Osteoblast (primary cell): ENCODE measurements around the gene SLC36A1. TPM values are rescaled to one million over a fixed set of nuclear protein-coding genes. Genes with fewer than 3 reads are reported as not detected.

Experiments
- DNase-seq: peaks from one replicate; pipeline ENCODE4 v3.0.0; 2011; ENCODE audit warnings: low spot score, mixed read lengths; ENCODE audit not compliant: insufficient read length; ENCODE audit errors: missing footprints
- H2AFZ ChIP-seq: 2 replicates; pipeline ENCODE4 v1.6.0; 2011; ENCODE audit warnings: mild to moderate bottlenecking, low read length
- H3K27ac ChIP-seq: 2 replicates; pipeline ENCODE4 v1.5.1; 2011; ENCODE audit warnings: mild to moderate bottlenecking, low read depth, low read length, moderate library complexity
- H3K27me3 ChIP-seq: 2 replicates; pipeline ENCODE4 v1.6.0; 2012; ENCODE audit warnings: mild to moderate bottlenecking, control low read depth, inconsistent platforms, low read length, moderate library complexity; ENCODE audit not compliant: insufficient read depth
- H3K36me3 ChIP-seq: 2 replicates; pipeline ENCODE4 v1.5.1; 2011; ENCODE audit warnings: mild to moderate bottlenecking, low read length, control low read depth, moderate library complexity; ENCODE audit not compliant: insufficient read depth
- H3K4me1 ChIP-seq: 2 replicates; pipeline ENCODE4 v1.5.1; 2011; ENCODE audit warnings: mild to moderate bottlenecking, low read length, control low read depth, moderate library complexity; ENCODE audit not compliant: insufficient read depth
- H3K4me2 ChIP-seq: 2 replicates; pipeline ENCODE4 v1.6.0; 2011; ENCODE audit warnings: mild to moderate bottlenecking, low read length; ENCODE audit not compliant: insufficient read depth
- H3K4me3 ChIP-seq: fragments of 200-600 bp; sonication (generic); 3 replicates; pipeline ENCODE4 v1.5.1; 2012; ENCODE audit warnings: mild to moderate bottlenecking, low read length, inconsistent platforms; ENCODE audit not compliant: insufficient read depth
- H3K79me2 ChIP-seq: 2 replicates; pipeline ENCODE4 v1.6.0; 2012; ENCODE audit warnings: mild to moderate bottlenecking, low read length, control low read depth, inconsistent platforms; ENCODE audit not compliant: insufficient read depth
- H3K9me3 ChIP-seq: 2 replicates; pipeline ENCODE4 v1.5.1; 2011; ENCODE audit warnings: low read depth, low read length, control low read depth
- H4K20me1 ChIP-seq: 2 replicates; pipeline ENCODE4 v1.6.0; 2012; ENCODE audit warnings: mild to moderate bottlenecking, low read length, control low read depth; ENCODE audit not compliant: insufficient read depth
- total RNA-seq: library from RNA; depleted of rRNA; stranded (reverse); fragments of >200 nt; gene quantifications from 2 replicates; pipeline ENCODE4 v1.2.3, GENCODE V29; 2012
- TF ChIP-seq, protein P1 (sequence below): IDR thresholded peaks from 2 replicates; pipeline ENCODE4 v1.5.1; 2011; ENCODE audit warnings: mild to moderate bottlenecking, low read depth, low read length, moderate library complexity; ENCODE audit errors: extremely low read depth

The SLC36A1 gene
- total RNA-seq, 1 donor: 19.5 TPM

DNA sequence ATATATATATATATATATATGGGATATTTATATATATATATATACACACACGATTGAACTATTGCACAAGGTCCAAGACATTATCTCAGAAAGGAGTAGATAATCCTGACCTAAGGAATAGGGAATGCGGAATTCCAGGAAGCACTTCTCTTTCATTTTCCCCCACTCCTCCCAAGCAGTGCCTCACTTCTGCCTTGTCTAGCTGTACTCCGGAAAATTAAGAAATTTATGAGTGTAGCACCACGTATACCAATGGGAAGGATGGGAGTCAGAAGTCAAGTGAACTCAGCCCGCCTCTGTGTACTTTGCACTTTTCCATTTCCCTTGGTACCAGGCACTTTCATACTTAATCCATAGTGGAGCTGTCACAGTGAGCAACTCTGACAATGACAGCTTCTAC is 10.9 kb downstream of the SLC36A1 start:
- Histone ChIP-seq H3K4me1 (no peaks in the 10 kb centered on the region), H4K20me1 (no peaks in the 10 kb centered on the region), H3K9me3 (no peaks in the 10 kb centered on the region), H2AFZ (no peak overlapping the region), H3K79me2 (peaks cover 39% of the 10 kb centered on the region), H3K27ac (no peak overlapping the region), H3K4me3 (no peak overlapping the region), H3K36me3 (peaks cover 9% of the 10 kb centered on the region), H3K27me3 (no peaks in the 10 kb centered on the region), H3K4me2 (no peak overlapping the region)
- TF ChIP-seq, protein P1, sequence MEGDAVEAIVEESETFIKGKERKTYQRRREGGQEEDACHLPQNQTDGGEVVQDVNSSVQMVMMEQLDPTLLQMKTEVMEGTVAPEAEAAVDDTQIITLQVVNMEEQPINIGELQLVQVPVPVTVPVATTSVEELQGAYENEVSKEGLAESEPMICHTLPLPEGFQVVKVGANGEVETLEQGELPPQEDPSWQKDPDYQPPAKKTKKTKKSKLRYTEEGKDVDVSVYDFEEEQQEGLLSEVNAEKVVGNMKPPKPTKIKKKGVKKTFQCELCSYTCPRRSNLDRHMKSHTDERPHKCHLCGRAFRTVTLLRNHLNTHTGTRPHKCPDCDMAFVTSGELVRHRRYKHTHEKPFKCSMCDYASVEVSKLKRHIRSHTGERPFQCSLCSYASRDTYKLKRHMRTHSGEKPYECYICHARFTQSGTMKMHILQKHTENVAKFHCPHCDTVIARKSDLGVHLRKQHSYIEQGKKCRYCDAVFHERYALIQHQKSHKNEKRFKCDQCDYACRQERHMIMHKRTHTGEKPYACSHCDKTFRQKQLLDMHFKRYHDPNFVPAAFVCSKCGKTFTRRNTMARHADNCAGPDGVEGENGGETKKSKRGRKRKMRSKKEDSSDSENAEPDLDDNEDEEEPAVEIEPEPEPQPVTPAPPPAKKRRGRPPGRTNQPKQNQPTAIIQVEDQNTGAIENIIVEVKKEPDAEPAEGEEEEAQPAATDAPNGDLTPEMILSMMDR: no peak
- no peak for DNase-seq

DNA sequence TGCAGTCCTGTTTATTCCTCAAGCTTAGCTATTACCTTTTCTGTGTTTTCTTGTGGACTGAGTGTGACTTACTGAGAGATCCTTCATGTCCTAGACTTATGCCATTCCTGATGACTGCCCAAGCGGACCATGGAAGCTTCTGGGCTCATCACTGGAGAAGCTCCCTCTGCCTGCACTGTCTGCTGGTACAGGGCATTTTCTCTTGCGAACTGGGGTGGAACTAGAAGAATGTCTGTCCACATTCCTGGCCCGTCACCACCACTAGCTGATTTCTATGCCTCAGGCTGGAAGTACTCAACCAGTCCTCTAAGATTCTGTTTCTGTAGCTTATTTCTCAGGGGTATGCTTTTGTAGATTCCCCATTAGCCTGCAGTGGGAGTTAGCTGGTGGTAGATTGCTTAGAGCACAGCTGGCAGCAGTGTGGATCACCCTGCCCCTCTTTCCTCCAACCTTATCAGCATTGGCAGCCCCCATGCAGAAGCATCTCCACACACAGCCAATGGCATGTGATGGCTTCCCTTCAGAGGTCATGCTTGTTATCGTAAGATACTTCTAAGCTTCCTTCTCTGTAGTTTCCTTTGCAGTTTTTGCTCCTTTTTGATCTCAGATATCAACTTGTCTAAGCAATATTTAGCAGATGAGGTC is 12.4 kb downstream of the SLC36A1 start:
- Histone ChIP-seq H3K27me3 (no peaks in the 10 kb centered on the region), H3K27ac (no peak overlapping the region), H3K36me3 (peaks cover 16% of the 10 kb centered on the region), H4K20me1 (no peaks in the 10 kb centered on the region), H3K4me3 (no peak overlapping the region), H3K4me1 (no peaks in the 10 kb centered on the region), H2AFZ (no peak overlapping the region), H3K9me3 (no peaks in the 10 kb centered on the region), H3K4me2 (no peak overlapping the region), H3K79me2 (peaks cover 33% of the 10 kb centered on the region)
- no peak for DNase-seq
- TF ChIP-seq, protein P1: peak; percentile 9

GRCh38 chr5:151461312-151461711 is 13.9 kb downstream of the SLC36A1 start:
- Histone ChIP-seq H4K20me1 (no peaks in the 10 kb centered on the region), H3K4me2 (no peak overlapping the region), H3K36me3 (peaks cover 23% of the 10 kb centered on the region), H3K27ac (no peak overlapping the region), H2AFZ (no peak overlapping the region), H3K79me2 (peaks cover 18% of the 10 kb centered on the region), H3K4me3 (no peak overlapping the region), H3K9me3 (no peaks in the 10 kb centered on the region), H3K4me1 (no peaks in the 10 kb centered on the region), H3K27me3 (no peaks in the 10 kb centered on the region)
- DNase-seq: no peak
- TF ChIP-seq, protein P1: no peak

GRCh38 chr5:151463137-151464029 is 16.0 kb downstream of the SLC36A1 start:
- Histone ChIP-seq H3K27me3 (no peaks in the 10 kb centered on the region), H4K20me1 (no peaks in the 10 kb centered on the region), H3K79me2 (peaks cover 4% of the 10 kb centered on the region), H3K9me3 (no peaks in the 10 kb centered on the region), H3K36me3 (peaks cover 27% of the 10 kb centered on the region), H3K4me1 (no peaks in the 10 kb centered on the region), H3K27ac (no peak overlapping the region), H3K4me3 (no peak overlapping the region), H3K4me2 (no peak overlapping the region), H2AFZ (no peak overlapping the region)
- TF ChIP-seq, protein P1: peak; percentile 23
- DNase-seq: peak; percentile 36
